Stimulated activated CD8-positive, alpha-beta memory T cell treated with anti-CD3 and anti-CD28 coated beads, Interleukin-15, amount 100 ng/mL, for 24 hours (primary cell): ENCODE data around the gene CTSW.
"Not testable (repeated sequence)": the region's sequence is repeated elsewhere in the genome, so short reads cannot be mapped to it uniquely, and the experiment has no call there.

Experiments
- DNase-seq: peaks from one replicate; pipeline ENCODE4 v3.0.0-alpha.2; 2020; ENCODE audit warnings: low read depth

The CTSW gene

DNA sequence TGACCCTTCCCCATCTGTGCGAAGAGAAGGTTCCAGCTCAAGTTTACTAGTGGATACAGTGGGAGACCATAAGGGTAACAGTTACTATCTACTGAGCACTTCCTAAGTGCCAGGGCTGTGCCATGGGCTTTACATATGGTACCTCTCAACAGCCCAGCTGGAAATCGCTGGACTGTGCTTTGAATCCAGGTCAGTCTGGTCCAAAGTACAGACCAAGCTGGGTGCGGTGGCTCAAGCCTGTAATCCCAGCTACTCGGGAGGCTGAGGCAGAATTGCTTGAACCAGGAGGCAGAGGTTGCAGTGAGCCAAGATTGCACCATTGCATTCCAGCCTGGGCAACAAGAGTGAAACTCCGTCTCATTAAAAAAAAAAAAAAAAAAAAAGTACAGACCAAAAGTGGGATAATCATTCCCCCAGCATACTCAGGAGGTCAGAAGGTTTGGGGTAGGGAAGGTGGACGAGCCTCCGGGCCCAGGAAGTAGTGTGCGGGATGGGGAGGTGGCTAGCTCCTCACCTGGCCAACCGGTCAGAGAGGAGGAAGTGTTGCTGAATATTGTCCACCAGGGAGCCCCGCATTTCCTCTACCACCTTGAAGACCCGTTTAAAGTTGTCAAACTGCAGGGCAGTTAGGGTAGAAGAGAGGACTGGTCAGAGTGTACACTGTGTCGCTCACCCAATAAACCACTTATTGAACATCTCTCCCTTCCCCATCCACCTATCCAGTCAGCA is 6.3 kb downstream of the CTSW start:
- DNase-seq: no peak

DNA sequence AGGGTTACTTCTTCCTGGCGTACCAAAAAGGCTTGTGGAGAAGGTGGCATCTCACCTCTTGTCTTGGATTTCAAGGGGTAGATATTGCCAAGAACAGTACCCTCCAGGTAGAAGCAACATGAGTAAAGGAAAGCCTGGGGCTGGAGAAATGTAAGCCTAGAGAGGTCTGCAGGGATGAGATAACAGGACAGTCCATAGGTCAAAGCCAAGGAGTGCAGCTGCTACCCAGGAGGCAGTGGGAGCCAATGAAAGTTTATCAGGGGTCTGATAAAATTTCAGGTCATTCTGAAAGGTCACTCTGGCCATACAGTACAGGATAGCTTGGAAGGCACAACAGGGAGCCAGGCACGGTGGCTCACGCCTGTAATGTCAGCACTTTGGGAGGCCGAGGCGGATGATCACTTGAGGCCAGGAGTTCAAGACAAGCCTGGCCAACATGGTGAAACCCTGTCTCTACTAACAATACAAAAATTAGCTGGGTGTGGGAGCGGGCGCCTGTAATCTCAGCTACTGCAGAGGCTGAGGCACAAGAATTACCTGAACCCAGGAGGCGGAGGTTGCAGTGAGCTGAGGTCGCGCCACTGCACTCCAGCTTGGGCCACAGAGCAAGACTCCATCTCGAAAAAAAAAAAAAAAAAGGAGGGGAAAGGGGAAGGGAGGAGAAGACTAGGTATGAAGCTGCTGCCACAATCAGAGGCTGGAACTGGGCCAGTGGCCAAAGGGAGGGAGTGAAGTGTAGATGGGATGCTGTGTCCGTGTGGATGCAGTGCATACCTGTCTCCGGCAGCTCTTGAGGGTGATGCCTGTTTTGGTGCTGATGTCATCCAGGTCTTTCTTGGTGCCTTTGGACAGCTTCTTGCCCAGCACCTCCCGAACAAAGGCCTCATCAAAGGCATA is 7.4 kb downstream of the CTSW start:
- no peak for DNase-seq

DNA sequence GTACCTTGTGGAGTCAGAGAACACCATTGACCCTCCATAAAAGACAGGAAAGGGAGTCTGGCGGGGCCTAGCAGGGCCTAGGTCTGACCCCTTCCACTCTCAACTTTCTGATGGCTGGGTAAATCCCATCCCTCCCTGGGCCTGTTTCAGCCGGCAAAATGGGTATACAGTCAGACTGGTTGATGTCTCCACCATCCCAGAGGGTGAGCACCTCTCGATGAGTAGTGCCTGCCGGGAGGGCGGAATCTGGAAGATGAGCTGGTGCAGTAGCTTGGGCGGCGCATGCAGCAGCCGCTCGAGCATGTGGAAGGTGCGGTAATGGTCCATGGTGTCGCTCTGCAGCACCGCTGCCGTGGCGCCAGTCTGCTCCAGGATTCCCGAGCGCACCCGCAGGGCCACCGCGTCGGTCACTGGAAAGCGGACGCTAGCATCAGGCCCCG is 8.1 kb downstream of the CTSW start:
- no peak for DNase-seq

DNA sequence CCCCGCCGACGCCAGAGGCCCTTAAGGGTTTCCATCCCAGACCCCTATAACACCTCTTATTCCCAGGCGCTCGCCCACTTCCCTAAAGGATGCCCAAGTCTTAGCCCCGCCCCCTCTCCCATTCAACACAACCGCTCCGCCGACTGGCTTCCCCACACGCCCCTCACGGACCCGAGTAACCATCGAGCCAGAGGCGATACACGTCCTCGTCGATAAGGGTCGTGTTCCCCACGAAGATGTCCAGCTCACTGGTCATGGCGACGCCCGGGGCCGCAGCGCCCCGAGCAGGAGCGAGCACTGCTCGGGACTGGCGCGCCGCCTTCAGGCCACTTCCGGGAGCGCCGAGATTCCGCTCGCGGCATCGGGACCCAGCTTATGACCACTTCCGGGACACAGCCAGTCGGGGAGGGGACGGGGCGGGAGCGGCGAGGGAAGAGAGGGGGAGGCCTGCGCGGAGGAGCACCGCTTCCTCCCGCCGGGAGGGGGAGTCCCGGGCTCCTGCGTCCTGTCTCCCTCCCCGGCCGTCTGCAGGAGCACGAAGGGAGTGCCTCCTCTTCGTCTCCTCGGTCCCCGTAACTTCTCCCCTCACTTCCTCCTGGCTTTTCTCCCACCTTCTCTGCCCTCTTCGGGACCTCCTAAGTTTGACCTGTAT is 8.7 kb downstream of the CTSW start, which contains the start of gene FIBP:
TSS of gene FIBP (minus strand) at position 309 of the 652 bp plus-strand sequence. CDS start at position 256, 53 bp downstream.
- DNase-seq: peak; percentile 88

DNA sequence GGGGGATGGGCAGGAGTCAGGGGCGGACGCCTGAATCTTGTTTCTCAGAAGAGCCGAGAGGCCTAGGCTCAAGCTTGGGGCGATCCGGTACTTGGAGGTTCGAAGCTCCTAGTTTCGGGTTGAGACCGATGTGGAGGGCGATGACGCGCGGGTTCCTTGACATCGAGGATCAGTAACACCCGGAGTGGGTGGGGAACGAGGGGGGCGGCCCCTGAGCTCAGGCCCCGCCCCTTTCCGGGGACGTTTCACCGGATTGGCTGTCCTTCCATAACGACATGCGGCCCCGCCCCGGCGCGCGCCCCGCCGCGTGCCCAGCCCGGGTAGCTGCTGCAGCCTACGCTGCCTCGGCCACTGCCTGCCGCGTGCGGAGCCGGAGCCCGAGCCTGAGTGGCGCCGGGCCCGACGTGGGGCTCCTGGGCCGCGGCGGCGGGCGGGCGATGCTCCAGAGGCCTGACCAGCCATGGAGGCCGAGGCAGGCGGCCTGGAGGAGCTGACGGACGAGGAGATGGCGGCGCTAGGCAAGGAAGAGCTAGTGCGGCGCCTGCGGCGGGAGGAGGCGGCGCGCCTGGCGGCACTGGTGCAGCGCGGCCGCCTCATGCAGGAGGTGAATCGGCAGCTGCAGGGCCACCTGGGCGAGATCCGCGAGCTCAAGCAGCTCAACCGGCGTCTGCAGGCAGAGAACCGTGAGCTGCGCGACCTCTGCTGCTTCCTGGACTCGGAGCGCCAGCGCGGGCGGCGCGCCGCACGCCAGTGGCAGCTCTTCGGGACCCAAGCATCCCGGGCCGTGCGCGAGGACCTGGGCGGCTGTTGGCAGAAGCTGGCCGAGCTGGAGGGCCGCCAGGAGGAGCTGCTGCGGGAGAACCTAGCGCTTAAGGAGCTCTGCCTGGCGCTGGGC is 10.9 kb downstream of the CTSW start, which contains the start of gene CCDC85B:
TSS of gene CCDC85B (plus strand) at position 350 of the 895 bp plus-strand sequence. CDS start at position 461, 111 bp downstream.
- peak; percentile 95 for DNase-seq

DNA sequence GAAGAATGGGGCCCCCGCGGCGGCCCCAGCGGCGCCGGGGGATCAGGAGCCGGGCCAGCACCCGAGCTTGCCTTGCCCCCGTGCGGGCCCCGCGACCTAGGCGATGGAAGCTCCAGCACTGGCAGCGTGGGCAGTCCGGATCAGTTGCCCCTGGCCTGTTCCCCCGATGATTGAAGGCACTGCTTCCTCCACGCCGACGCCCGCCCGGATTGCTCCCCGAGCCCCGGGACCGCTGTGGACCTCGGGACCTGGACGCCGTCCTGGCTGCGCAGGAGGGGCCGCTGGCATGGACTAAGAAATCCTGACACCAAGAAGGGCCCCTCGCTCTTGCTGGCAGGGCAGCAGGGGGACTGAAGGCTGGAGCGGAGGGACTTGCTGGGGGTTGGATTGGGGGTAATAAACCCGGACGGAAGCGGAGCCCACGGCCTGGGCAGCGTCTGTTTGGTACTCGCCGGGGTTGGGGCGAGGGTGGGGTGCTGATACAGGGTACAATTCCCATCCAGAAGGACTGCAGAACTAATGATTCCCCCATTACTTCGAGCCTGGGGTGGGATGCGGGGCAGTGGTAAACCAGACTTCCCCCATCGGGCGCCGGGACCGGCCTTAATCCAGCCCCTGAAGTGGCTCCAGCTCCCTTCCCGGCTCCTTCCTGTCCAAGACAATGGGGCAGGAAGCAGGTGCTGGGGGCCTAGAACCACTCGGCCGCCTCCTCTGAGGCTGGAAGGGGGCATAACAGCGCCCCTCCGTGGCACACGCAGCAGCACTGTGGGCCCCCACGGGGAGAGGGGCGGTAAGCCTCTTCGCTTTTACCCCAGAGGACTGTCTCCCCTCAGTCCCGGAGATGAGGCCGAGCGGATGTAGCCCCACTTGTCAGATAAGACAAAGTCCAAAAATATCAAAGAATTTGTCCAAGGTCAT is 11.8 kb downstream of the CTSW start:
- DNase-seq: peak; percentile 26

DNA sequence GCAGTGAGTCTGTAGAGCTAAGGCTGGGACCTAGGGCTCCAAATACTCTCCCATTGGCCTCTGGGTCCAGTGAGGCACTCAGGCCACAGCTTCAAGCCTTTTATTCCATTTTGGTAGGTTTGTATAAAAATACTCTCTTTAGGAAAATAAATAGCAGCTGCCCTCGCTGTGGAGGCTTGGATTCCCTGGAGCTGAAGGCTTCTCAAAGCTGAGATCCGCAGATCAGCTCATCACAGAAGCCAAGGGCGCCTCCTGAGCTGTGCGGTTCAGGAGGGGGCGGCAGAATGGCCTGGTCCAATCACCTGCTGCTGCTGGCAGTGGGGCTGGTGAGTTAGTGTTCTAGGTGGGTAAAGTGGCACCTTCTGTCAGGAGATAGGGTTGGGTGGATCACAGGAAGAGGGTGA is 12.5 kb downstream of the CTSW start:
- not testable (repeated sequence) for DNase-seq

DNA sequence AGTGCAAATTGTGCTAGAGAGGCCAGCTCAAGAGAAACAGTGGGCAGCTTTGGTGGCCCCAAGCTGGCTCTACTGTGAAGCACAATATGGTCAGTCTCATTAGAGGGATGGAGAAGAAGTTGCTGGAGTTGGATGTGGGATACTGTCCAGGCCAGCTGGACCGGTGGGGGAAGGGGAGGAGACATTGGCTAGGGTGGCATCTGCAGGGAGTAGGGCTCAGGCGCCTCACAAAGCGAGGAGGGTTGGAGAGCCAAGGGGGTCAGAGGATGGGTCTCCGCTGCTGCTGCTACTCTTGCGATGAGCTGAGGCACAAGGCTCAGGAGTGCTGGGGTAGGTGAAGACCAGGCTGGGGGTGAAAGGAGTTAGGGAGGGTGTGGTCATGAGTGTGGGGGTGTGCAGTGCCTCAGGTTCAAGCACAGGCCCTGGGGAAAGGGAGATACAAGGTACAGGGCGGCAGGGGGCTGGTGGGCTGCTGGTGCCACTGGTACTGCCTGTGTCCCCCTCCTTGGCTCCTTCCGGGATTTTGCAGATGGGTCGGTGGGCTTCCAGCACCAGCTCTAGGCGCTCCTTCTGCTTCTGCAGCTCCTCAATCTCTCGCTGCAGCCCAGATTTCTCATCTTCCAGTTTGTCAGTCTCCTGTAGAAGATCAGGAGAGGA is 13.2 kb downstream of the CTSW start:
- DNase-seq: no peak

DNA sequence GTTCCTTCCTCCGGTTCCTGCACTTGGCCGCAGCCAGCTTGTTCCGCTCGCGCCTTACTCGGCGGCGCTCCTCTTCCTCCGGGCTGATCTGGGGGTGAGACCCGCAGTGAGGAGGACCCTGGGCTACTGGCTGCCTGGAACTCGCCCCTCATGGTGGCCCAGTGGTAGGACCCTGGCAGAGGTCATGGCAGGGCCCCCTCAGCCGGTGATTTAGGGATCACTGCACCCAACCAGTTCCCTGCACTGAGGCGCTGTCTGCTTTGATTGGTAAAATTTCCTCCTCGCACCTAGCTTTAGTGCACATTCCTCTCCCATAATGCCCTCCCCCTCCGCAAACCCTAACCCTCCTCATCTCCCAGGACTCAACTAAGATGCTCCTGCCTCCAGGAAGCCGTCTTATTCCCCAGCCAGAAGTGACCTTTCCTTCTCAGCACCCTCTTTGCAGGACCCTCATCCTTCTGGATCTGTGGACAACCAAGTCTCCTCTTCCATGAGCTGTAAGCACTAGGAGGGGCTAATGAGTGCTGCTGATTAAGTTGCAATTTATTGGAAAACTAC is 14.5 kb downstream of the CTSW start:
- DNase-seq: no peak

DNA sequence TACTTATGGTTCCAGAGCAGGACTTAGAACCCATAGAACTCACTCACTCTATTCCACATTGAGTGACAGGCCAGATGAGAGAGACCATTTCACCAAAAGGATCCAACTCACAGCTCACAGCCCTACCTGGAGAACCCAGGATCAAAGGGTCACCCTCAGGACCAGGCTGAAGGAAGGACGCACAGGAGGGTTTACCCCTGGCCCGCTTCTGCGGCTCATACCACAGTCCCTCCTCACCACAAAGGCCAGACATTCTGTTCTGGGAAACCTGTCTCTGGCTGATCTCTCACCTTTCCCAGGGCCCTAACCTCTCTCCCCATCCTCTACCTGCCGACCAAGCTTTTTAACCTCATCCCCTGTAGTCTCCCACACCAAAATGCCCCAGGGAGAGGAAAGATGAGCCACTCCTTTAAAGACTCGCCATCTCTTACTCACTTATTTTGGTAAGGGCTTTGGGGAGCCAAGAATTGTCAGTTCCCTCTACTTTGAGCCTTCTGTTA is 15.9 kb downstream of the CTSW start:
- no peak for DNase-seq

DNA sequence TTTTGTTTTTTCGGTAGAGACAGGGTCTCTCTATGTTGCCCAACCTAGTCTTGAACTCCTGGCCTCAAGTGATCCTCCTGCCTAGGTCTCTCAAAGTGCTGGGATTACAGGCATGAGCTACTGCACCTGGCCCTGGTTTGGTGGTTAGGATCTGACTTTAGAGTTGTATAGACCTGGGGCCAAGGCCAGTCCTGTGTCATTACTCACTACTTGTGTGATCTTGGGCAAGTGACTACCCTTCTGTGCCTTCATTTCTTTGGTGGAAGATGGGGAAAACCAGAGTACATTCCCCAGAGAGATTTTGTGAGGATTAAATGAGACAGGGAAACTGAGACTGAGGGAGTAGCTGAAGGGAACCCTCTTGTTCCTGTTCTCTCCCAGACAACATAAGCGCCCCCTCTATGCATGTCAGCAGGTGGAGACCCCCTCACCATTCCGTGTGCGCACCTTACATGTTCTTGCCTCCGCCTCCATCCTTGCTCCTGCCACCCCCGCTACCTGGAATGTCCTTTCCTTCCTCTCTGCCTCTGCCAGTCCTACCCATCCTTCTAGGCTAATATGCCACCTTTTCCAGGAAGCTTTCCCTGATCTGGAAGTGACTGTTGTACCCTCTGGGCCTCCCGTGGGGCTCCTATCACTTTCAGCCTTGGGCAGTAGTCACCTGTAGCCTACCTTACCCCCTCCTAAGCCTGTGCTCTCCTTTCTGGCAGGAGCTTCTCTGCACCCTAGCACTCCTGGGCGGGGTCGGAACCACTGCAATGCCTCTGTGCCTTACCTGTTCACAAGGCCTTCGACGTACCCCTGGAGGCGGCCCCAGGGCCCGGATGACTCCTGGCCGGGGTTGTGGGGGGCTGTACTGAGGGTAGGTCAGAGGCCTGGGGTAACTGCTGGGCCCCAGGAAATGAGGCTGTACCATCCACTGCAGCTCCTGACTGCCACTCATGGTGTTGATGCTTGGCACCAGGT is 16.7 kb downstream of the CTSW start:
- no peak for DNase-seq

DNA sequence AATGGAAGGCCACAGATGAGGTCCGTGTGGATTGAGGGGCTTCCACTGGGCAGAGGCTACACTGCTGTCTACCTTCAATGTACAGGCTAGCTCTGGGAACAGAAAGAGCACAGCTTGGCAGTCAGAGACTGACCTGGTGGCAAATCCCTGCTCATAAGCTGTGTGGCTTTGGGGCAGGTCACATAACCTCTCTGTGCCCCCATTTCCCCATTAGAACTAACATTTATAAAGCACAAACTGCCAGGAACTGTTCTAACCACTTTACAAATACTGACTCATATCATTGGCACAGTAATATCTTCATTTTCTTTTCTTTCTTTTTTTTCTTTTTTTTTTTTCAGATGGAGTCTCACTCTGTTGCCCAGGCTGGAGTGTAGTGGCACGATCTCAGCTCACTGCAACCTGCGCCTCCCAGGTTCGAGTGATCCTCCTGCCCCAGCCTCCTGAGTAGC is 17.4 kb downstream of the CTSW start:
- no peak for DNase-seq

DNA sequence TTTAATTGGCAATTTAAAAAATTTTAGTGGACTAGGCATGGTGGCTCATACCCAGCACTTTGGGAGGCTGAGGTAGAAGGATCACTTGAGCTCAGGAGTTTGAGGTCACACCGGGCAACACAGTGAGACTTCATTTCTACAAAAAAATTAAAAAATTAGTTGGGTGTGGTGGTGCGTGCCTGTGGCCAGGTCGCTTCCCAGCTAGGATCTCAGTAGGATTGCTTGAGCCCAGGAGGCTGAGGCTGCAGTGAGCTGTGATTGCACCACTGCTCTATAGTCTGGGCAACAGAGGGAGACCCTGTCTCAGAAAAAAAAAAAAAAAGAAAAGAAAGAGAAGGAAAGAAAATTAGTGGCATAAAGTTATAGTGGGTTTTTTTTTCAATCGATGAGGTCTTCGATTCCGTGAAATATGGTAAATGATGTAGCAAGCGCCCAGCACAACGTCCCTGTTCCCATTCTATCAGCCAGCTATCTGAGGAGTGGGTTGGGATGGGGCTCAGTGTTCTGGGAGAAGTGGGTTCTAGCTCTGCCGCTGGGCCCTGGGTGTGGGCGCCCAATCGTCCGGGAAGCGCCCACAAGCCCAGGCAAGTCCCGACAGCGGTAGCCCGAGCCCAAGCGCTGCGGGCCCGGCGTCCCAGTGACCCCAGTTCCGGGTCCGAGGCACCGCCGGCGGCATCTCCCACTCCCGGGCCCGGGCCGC is 19.2 kb downstream of the CTSW start:
- no peak for DNase-seq

DNA sequence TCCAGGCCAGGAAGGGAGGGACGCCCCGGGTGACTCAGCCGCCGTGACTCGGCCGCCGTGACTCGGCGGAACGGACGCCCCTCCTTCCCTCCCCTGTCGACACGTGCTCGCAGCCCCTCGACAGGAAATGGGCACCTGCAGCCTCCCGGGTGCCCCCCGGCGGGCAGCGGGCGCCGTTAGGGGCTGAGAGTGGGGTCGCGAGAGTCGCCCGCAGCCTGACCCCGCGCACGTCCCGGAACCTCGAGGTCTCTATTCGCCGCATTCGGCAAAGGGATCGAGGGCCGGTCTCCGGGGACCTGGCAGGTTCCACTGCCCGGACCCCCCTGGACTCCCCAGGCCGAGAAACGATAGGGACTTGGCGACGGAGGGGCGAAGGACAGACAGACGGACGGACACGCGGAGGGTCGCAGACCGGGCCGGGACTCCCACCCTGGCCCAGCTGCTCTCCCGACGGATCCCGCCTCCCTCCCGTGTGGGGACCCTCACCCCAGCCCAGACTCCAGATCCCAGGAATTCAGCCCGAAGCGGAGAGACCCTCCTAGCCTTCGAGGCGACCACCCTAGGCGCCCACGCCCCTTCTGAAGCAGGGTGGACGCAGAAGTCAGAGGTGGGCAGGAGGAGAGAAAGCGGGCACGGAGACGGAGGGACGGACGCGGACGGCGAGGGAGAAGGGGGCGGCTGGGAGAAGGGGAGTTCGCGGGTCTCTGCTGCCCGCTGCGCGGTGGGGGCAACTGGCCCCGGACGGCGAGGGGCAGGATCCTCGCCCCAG is 19.9 kb downstream of the CTSW start:
- no peak for DNase-seq

DNA sequence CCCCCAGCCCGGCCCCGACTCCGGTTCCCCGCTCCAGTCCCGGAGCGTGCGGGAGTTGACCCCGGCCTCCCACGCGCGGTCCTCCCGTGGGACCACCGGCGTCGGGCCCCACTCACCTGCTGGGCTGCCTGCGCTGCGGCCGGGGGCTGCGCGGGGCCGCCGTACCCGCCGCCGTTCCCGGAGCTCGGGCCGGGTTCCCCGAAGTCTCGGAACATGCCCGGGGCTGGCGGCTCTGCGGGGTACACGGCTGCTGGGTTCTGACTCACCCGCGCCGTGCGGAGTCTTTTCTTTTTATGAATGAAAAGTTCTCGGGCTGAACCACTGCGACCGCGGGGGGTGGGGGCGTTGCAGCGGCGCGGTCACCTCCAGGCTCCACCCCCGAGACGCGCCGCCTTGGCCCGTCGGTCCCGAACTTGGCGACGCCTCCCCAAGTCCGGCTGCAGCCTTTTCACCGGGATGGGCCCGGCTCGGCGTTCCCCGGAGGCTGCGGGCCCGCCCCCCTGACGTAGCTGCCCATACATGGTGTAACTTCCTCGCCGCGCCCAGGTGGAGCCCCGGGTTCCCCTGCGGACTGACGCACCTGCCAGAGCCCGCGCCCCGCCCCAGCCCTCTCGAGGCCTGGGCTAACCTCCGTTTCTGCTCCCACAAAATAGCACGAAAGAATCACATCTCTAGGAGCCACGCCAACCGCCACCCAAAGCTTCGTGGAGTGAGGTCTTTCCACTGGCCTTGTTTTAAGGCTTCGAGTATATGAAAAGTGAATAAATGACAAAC is 20.7 kb downstream of the CTSW start, which contains the start of gene FOSL1:
TSS of gene FOSL1 (minus strand) at position 264 of the 774 bp plus-strand sequence. CDS start at position 215, 49 bp downstream.
- DNase-seq: peak; percentile 86

DNA sequence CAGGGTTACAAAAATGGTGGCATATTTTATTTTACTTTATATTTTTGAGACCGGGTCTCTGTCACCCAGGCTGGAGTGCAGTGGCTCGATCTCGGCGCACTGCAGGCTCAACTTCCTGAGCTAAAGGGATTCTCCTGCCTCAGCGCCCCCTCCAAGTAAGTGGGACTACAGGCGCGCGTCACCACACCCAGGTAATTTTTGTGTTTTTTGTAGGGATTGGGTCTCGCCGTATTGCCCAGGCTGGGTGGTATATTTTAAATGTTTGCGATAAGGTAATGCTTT is 21.2 kb downstream of the CTSW start:
- no peak for DNase-seq
